ENCODE measurements around the gene CHRDL2. TPM values are rescaled to one million over a fixed set of nuclear protein-coding genes. Genes with fewer than 3 reads are reported as not detected.
A peak's percentile ranks its signal among the peaks of the same experiment; 100 is the strongest.

CHRDL2 gene
- total and polyA plus RNA-seq, 3 donors from 2014 or later, result 3.5 to 12.0 (median 5.3) TPM

GRCh38 chr11:74743640-74744039 lies 12.4 kb upstream of the CHRDL2 start:
- Histone ChIP-seq H3K27me3 (no peaks in the 10 kb centered on the region), H3K4me3 (no peak overlapping the region), H3K4me1 (peaks cover 6% of the 10 kb centered on the region), H3K36me3 (ENCODE audit: low read depth, missing control alignments) (no peaks in the 10 kb centered on the region), H3K9me3 (no peaks in the 10 kb centered on the region), H3K27ac (no peak overlapping the region)
- intact Hi-C loops (cut with DNase I; ENCODE audit: low total_unique reads), result no loop called here
- no peak for DNase-seq
- TF ChIP-seq POLR2A (IDR thresholded peaks at IDR 0.05), result no peak
- TF ChIP-seq CTCF (IDR thresholded peaks at IDR 0.05), result no peak

GRCh38 chr11:74742070-74742469 lies 10.8 kb upstream of the CHRDL2 start:
- Histone ChIP-seq H3K27me3 (no peaks in the 10 kb centered on the region), H3K27ac (no peak overlapping the region), H3K36me3 (ENCODE audit: low read depth, missing control alignments) (no peaks in the 10 kb centered on the region), H3K4me3 (no peak overlapping the region), H3K9me3 (no peaks in the 10 kb centered on the region), H3K4me1 (no peaks in the 10 kb centered on the region)
- TF ChIP-seq POLR2A (IDR thresholded peaks at IDR 0.05) (no peak), CTCF (IDR thresholded peaks at IDR 0.05) (no peak)
- 82 to 89% methylated on average over 4 of the region's 4 CpGs for WGBS, 2 donors
- no peak for DNase-seq
- intact Hi-C loops (cut with DNase I; ENCODE audit: low total_unique reads), result no loop called here

GRCh38 chr11:74739546-74740270 lies 8.5 kb upstream of the CHRDL2 start:
- TF ChIP-seq CTCF (IDR thresholded peaks at IDR 0.05) (peak; percentile 65 to 88 (median 66)), POLR2A (IDR thresholded peaks at IDR 0.05) (no peak)
- WGBS, 2 donors, result 26% methylated on average over 8 of the region's 8 CpGs
- Histone ChIP-seq H3K27me3 (no peaks in the 10 kb centered on the region), H3K27ac (no peak overlapping the region), H3K36me3 (ENCODE audit: low read depth, missing control alignments) (no peaks in the 10 kb centered on the region), H3K4me1 (no peaks in the 10 kb centered on the region), H3K4me3 (no peak overlapping the region), H3K9me3 (no peaks in the 10 kb centered on the region)
- intact Hi-C loops (cut with DNase I; ENCODE audit: low total_unique reads), result no loop called here
- DNase-seq, result peak; percentile 64

- Histone ChIP-seq H3K4me1 (no peaks in the 10 kb centered on the region), H3K4me3 (no peak overlapping the region), H3K36me3 (ENCODE audit: low read depth, missing control alignments) (no peaks in the 10 kb centered on the region), H3K27me3 (no peaks in the 10 kb centered on the region), H3K9me3 (no peaks in the 10 kb centered on the region), H3K27ac (no peak overlapping the region)
- TF ChIP-seq CTCF (IDR thresholded peaks at IDR 0.05) (no peak), POLR2A (IDR thresholded peaks at IDR 0.05) (no peak)
- 88 to 94% methylated on average over 2 of the region's 2 CpGs for WGBS, 2 donors
- intact Hi-C loops (cut with DNase I; ENCODE audit: low total_unique reads), result no loop called here
- DNase-seq, result no peak
Measured at GRCh38 chr11:74736031-74736430, 4.8 kb upstream of the CHRDL2 start.

- TF ChIP-seq CTCF (IDR thresholded peaks at IDR 0.05) (no peak), POLR2A (IDR thresholded peaks at IDR 0.05) (no peak)
- H3K4me3 ChIP-seq, result no peak overlapping the region
- H3K27ac ChIP-seq, result no peak overlapping the region
- no peaks in the 10 kb centered on the region for H3K9me3 ChIP-seq
- H3K36me3 ChIP-seq (ENCODE audit: low read depth, missing control alignments), result no peaks in the 10 kb centered on the region
- H3K4me1 ChIP-seq, result no peaks in the 10 kb centered on the region
- 92 to 96% methylated on average over 6 of the region's 6 CpGs for WGBS, 2 donors
- intact Hi-C loops (cut with DNase I; ENCODE audit: low total_unique reads), result no loop called here
- H3K27me3 ChIP-seq, result no peaks in the 10 kb centered on the region
- no peak for DNase-seq
Measured at GRCh38 chr11:74735365-74735928, 4.2 kb upstream of the CHRDL2 start.

Measured in testis (tissue), 3 donors.